Trophoblast cell (in vitro differentiated cells and primary cell): Measurements from ENCODE around the gene CA4.
A peak's percentile ranks its signal among the peaks of the same experiment; 100 is the strongest.

Experiments
- DNase-seq, 2 donors: peaks; one replicate each; pipeline ENCODE4 v3.0.0-alpha.2; 2016
- H2AFZ ChIP-seq: 2 replicates; pipeline ENCODE4 v1.6.1; 2013; ENCODE audit warnings: low read length, moderate library complexity, mild to moderate bottlenecking; ENCODE audit not compliant: insufficient read depth, poor library complexity
- H2AK5ac ChIP-seq: 2 replicates; pipeline ENCODE4 v1.6.1; 2013; ENCODE audit warnings: mild to moderate bottlenecking, low read length
- H2BK120ac ChIP-seq: 2 replicates; pipeline ENCODE4 v1.6.1; 2013; ENCODE audit warnings: low read length, mild to moderate bottlenecking, moderate library complexity; ENCODE audit not compliant: insufficient read depth, poor library complexity
- H2BK12ac ChIP-seq: 2 replicates; pipeline ENCODE4 v1.6.1; 2013; ENCODE audit warnings: mild to moderate bottlenecking, low read length, moderate library complexity
- H2BK5ac ChIP-seq: 2 replicates; pipeline ENCODE4 v1.6.1; 2013; ENCODE audit warnings: low read length, low read depth, moderate library complexity, mild to moderate bottlenecking; ENCODE audit not compliant: poor library complexity
- H3K14ac ChIP-seq: 2 replicates; pipeline ENCODE4 v1.6.1; 2013; ENCODE audit warnings: mild to moderate bottlenecking, low read length
- H3K18ac ChIP-seq: 2 replicates; pipeline ENCODE4 v1.6.1; 2013; ENCODE audit warnings: mild to moderate bottlenecking, low read length
- H3K23ac ChIP-seq: 2 replicates; pipeline ENCODE4 v1.6.1; 2013; ENCODE audit warnings: low read length
- H3K27ac ChIP-seq: 2 replicates; pipeline ENCODE4 v1.5.1; 2013; ENCODE audit warnings: low read depth, mild to moderate bottlenecking, inconsistent platforms, low read length, moderate library complexity
- H3K27me3 ChIP-seq: 2 replicates; pipeline ENCODE4 v1.6.1; 2013; ENCODE audit warnings: inconsistent platforms, mild to moderate bottlenecking, low read length, moderate library complexity; ENCODE audit not compliant: insufficient read depth
- H3K36me3 ChIP-seq, 2 experiments: 1 replicate in 1 of 2; 2 replicates in 1 of 2; pipeline ENCODE4 v1.6.1; 2013; ENCODE audit warnings: low read length in 2 of 2, mild to moderate bottlenecking in 2 of 2, moderate library complexity in 1 of 2; ENCODE audit not compliant: insufficient read depth in 2 of 2, control insufficient read depth in 1 of 2
- H3K4ac ChIP-seq: 2 replicates; pipeline ENCODE4 v1.6.1; 2013; ENCODE audit warnings: low read depth, mild to moderate bottlenecking, low read length, moderate library complexity
- H3K4me1 ChIP-seq, 2 experiments: 1 replicate in 1 of 2; 2 replicates in 1 of 2; pipeline ENCODE4 v1.6.1; 2013; ENCODE audit warnings: low read length in 2 of 2, mild to moderate bottlenecking in 2 of 2, moderate library complexity in 1 of 2; ENCODE audit not compliant: insufficient read depth in 2 of 2, control insufficient read depth in 1 of 2
- H3K4me2 ChIP-seq: 2 replicates; pipeline ENCODE4 v1.6.1; 2013; ENCODE audit warnings: inconsistent platforms, mild to moderate bottlenecking, low read length, moderate library complexity
- H3K4me3 ChIP-seq: 2 replicates; pipeline ENCODE4 v1.5.1; 2013; ENCODE audit warnings: mild to moderate bottlenecking, low read depth, low read length, inconsistent platforms
- H3K79me1 ChIP-seq: one replicate; pipeline ENCODE4 v1.6.1; 2013; ENCODE audit warnings: low read length
- H3K79me2 ChIP-seq: 2 replicates; pipeline ENCODE4 v1.6.1; 2013; ENCODE audit warnings: low read length, mild to moderate bottlenecking; ENCODE audit not compliant: control insufficient read depth, insufficient read depth, poor library complexity
- H3K9ac ChIP-seq: 2 replicates; pipeline ENCODE4 v1.6.1; 2013; ENCODE audit warnings: mild to moderate bottlenecking, low read length
- H3K9me3 ChIP-seq: 2 replicates; pipeline ENCODE4 v1.6.1; 2013; ENCODE audit warnings: low read depth, mild to moderate bottlenecking, control low read depth, inconsistent platforms, low read length; ENCODE audit not compliant: insufficient read depth
- H4K12ac ChIP-seq: 2 replicates; pipeline ENCODE4 v1.6.1; 2013; ENCODE audit warnings: low read depth, mild to moderate bottlenecking, low read length, moderate library complexity
- H4K8ac ChIP-seq: 2 replicates; pipeline ENCODE4 v1.6.1; 2013; ENCODE audit warnings: low read depth, mild to moderate bottlenecking, low read length, moderate library complexity
- H4K91ac ChIP-seq: one replicate; pipeline ENCODE4 v1.6.1; 2013; ENCODE audit warnings: low read depth, mild to moderate bottlenecking, low read length, moderate library complexity
- WGBS: extraction: QIAGEN DNeasy Blood & Tissue Kit; methylation state at CpG from one replicate; pipeline ENCODE4 v1.1.7; 2013; ENCODE audit warnings: missing lambda C conversion rate; ENCODE audit not compliant: insufficient read length, insufficient coverage; ENCODE audit errors: extremely low coverage; 5-methylcytosine and 5-hydroxymethylcytosine counted together

Gene CA4

DNA sequence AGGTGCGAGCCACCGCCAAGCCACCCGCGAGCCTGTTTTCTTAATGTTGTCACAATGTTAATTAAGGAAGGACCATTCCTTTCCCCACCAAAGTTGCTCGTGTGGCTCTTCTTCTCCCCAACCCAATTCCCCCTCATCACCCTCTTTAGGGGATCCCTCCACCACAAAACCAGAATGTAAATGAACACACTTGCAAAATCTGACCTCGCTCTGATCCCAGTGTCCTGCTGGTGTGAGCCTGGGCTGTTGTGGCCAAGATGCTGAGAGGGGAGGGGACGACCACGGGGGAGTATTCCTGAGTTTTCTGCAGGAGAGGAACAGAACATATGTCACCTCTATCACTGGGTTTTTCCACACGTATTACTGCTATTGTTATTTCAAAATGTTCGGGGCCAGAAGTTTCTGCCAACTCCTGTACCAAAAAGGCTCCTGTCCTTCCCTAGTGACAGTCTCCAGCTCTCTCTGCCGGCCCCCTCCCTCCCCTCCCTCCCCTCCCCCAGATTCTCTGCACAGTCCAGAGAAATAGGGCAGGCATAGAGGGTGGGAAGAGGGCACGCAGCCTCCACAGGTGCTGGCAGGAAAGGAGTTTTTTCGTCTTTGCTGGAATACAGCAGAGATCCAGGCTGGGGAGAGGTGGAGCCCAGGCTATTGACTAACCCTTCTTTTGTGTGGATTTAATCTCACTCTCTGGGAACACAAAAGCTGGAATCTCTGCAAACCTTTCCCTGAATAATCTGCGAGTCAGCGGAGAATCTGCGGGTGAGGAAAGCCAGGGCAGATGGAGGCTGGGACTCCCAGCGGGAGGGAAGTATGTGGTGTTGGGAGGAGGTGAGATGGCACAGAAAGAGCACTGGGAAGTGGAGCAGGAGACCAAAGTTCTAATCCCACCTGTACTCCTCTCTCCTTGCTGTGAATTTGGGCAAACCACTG is 4.5 kb upstream of the CA4 start:
- Histone ChIP-seq H3K18ac (no peak overlapping the region), H3K9ac (no peak overlapping the region), H2AFZ (no peak overlapping the region), H3K4me1 (peaks cover 18 to 19% of the 10 kb centered on the region in 2 experiments), H3K36me3 (no peaks in the 10 kb centered on the region), H4K12ac (no peak overlapping the region), H2BK12ac (no peak overlapping the region), H2AK5ac (no peak overlapping the region), H2BK120ac (no peak overlapping the region), H3K14ac (no peak overlapping the region), H3K27me3 (peaks cover 28% of the 10 kb centered on the region), H2BK5ac (no peak overlapping the region), H3K4me2 (no peak overlapping the region), H3K4me3 (no peak overlapping the region), H3K9me3 (peaks cover 9% of the 10 kb centered on the region), H3K79me2 (no peaks in the 10 kb centered on the region), H3K23ac (no peak overlapping the region), H3K4ac (no peak overlapping the region), H3K79me1 (peaks cover 2% of the 10 kb centered on the region), H4K91ac (no peak overlapping the region), H4K8ac (no peak overlapping the region), H3K27ac (no peak overlapping the region)
- DNase-seq = peak; percentile 71 to 84
- WGBS = no CpG with 5 or more reads among the region's 17 CpGs

DNA sequence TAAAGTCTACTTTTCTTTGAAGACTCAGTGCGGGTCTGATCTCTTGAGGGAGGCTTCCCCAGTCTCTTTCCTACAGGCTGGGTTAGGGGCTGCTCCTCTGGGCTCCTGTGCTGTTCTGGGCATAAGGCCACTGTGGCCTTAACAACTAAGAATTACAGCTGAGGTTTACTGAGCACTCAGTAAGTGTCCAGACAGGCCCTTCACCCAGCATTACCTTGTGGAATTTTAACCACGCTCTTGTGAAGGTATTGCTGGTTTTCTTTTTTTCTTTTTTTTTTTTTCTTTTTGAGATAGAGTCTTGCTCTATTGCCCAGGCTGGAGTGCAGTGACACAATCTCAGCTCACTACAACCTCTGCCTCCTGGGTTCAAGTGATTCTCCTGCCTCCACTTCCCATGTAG is 3.6 kb upstream of the CA4 start:
- Histone ChIP-seq H4K12ac (no peak overlapping the region), H4K91ac (no peak overlapping the region), H3K4me3 (no peak overlapping the region), H3K79me2 (no peaks in the 10 kb centered on the region), H3K9ac (no peak overlapping the region), H2BK12ac (no peak overlapping the region), H3K18ac (no peak overlapping the region), H3K4me1 (peaks cover 14 to 16% of the 10 kb centered on the region in 2 experiments), H2AFZ (no peak overlapping the region), H2BK120ac (no peak overlapping the region), H2BK5ac (no peak overlapping the region), H3K23ac (no peak overlapping the region), H4K8ac (no peak overlapping the region), H3K9me3 (peaks cover 6% of the 10 kb centered on the region), H3K36me3 (no peaks in the 10 kb centered on the region), H3K4me2 (no peak overlapping the region), H3K4ac (no peak overlapping the region), H3K79me1 (peaks cover 2% of the 10 kb centered on the region), H3K27me3 (peaks cover 27% of the 10 kb centered on the region), H3K14ac (no peak overlapping the region), H2AK5ac (no peak overlapping the region), H3K27ac (no peak overlapping the region)
- DNase-seq = peak; percentile 66 to 84
- WGBS = no CpG with 5 or more reads among the region's 2 CpGs

DNA sequence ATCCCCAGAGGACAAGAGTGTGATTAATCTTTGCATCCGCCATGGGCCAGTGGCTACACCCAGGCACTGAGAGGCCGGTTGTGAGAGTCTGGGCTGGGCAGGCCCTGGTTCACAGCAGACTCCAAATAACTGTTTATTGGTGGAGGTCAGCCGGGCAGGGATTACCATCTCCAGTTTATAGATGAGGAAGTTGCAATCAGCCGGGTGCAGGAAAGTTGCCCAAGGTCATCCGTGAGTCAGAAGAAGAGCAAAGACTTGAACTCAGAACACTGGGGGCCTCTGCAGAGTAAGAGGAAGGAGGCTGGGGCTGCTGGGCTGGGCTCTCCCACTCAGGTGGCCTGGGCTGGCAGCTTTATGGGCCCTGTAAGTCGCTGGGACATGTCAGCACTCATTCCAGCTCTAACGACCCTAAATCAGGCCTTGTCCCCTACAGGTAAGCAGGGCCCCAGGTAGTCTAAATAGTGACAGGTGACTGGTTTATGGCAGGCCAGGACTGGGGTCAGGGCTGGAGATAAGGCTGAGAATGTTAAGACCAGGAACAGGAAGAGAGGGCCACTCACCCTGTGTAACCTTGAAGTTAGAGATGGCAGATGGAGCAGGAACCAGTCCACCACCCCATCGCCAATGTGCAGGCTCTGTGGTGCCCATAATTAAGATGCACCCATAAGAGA is 2.1 kb upstream of the CA4 start:
- Histone ChIP-seq H3K27ac (no peak overlapping the region), H4K91ac (no peak overlapping the region), H3K4ac (no peak overlapping the region), H3K27me3 (peaks cover 30% of the 10 kb centered on the region), H3K18ac (no peak overlapping the region), H2BK12ac (no peak overlapping the region), H3K9me3 (peaks cover 10% of the 10 kb centered on the region), H3K23ac (no peak overlapping the region), H3K79me2 (no peaks in the 10 kb centered on the region), H3K79me1 (no peaks in the 10 kb centered on the region), H2BK5ac (no peak overlapping the region), H4K8ac (no peak overlapping the region), H2AFZ (no peak overlapping the region), H3K4me2 (no peak overlapping the region), H3K4me1 (peaks cover 6 to 7% of the 10 kb centered on the region in 2 experiments), H2AK5ac (no peak overlapping the region), H3K14ac (no peak overlapping the region), H3K36me3 (no peaks in the 10 kb centered on the region), H2BK120ac (no peak overlapping the region), H3K4me3 (no peak overlapping the region), H3K9ac (no peak overlapping the region), H4K12ac (no peak overlapping the region)
- no peak for DNase-seq
- WGBS = no CpG with 5 or more reads among the region's 8 CpGs

DNA sequence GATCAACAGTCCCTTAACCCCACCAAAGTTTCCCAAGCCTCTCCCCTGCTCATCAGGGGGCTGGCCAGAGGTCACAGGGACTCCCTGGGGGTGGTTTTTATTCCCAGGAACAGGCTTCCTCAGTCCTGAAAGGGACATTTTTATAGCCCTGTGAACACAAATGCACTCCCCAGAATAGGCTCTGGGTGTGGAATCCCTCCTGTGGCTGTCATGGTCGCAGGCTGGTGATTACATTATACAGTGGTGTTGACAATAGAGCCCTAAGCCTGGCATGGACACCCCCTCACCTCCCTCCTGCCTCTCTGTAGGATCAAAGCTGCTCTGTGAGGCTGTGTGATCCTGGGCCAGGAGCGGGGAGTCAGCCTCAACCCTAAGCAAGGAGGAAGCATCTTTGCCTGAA is 1.4 kb upstream of the CA4 start:
- Histone ChIP-seq H2BK12ac (no peak overlapping the region), H3K36me3 (no peaks in the 10 kb centered on the region), H3K4me1 (peaks cover 6 to 7% of the 10 kb centered on the region in 2 experiments), H3K9me3 (peaks cover 10% of the 10 kb centered on the region), H3K14ac (no peak overlapping the region), H2AFZ (no peak overlapping the region), H3K27ac (no peak overlapping the region), H4K91ac (no peak overlapping the region), H3K79me1 (no peaks in the 10 kb centered on the region), H3K9ac (no peak overlapping the region), H2BK5ac (no peak overlapping the region), H3K4ac (no peak overlapping the region), H3K27me3 (peaks cover 30% of the 10 kb centered on the region), H3K79me2 (no peaks in the 10 kb centered on the region), H2AK5ac (no peak overlapping the region), H4K12ac (no peak overlapping the region), H3K4me3 (peak overlapping the region; percentile 33), H4K8ac (no peak overlapping the region), H2BK120ac (no peak overlapping the region), H3K18ac (no peak overlapping the region), H3K23ac (no peak overlapping the region), H3K4me2 (no peak overlapping the region)
- no peak for DNase-seq
- whole genome bisulfite sequencing = no CpG with 5 or more reads among the region's 2 CpGs
